ENCODE data around the gene SLC17A9. TPM values are rescaled to one million over a fixed set of nuclear protein-coding genes. Genes with fewer than 3 reads are reported as not detected.

SLC17A9 gene
- total and polyA plus RNA-seq, 10 of the 15 experiments (the other 5 are each of a cell fraction or from before 2014, with no cell fraction given): 0.72 to 74.1 (median 29.4) TPM

DNA sequence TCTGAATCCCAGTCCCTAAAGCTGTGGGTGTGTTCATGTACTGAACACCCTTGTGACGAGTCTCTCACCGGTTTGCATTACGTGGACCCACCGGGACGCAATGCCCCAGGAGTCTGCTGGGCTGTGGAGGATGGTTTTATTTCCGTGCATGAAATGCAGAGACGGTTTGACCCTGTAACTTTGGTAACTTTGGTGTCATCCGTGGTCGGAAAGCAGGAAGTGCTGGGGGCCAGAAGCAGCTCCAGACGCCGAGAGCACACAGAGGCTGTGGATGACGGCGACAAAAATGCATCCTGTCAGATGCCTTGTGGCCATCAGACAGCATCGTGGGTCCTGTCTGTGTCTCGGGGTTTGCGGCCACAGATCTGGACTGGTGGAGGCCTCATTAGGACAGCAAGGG lies 47.1 kb downstream of the SLC17A9 start:
- SMC1A ChIA-PET (ENCODE audit: uncharacterized antibody, unreplicated experiment): interaction anchor here (2.4 kb wide), 1 partner anchor 27 kb away, joined by 6 read pairs; no protein-coding TSS in a partner anchor
- Histone ChIP-seq H4K20me1 (ENCODE audit: control insufficient read depth, insufficient read depth) (no peaks in the 10 kb centered on the region; the same call in 1 of the 2 replicates), H3K79me2 (ENCODE audit: control insufficient read depth, insufficient read depth, low read length) (no peaks in the 10 kb centered on the region), H3K36me3 (ENCODE audit: control insufficient read depth in 2 of 2, insufficient read depth in 2 of 2, low read length in 1 of 2) (no peaks in the 10 kb centered on the region), H3K27ac (ENCODE audit: control insufficient read depth, insufficient read depth) (no peak overlapping the region), H3K4me3 (no peak overlapping the region), H3K4me2 (ENCODE audit: control insufficient read depth, insufficient read depth) (no peak overlapping the region), H3K9me3 (replicated peaks; ENCODE audit: control insufficient read depth, insufficient read depth, low read length) (no peaks in the 10 kb centered on the region), H3K4me1 (ENCODE audit: control insufficient read depth, insufficient read depth, low read length) (no peaks in the 10 kb centered on the region), H3K9ac (ENCODE audit: control insufficient read depth, insufficient read depth, low read length) (no peak overlapping the region), H3K27me3 (replicated peaks in 1 of 2; ENCODE audit: control insufficient read depth in 2 of 2, insufficient read depth in 2 of 2, low read length in 1 of 2) (peaks cover 4 to 10% of the 10 kb centered on the region in 2 experiments), H2AFZ (ENCODE audit: control insufficient read depth, low read depth, low read length) (no peak overlapping the region)
- 16% methylated on average over 16 of the region's 16 CpGs for WGBS (ENCODE audit: insufficient coverage, insufficient replicate concordance, low lambda C conversion rate, missing lambda C conversion rate)
- no peak; the same call in 2 of the 3 replicates for ATAC-seq
- RAD21 ChIA-PET (ENCODE audit: unreplicated experiment): no interaction called here
- POLR2A ChIA-PET: no interaction called here
- no peak for FAIRE-seq
- in situ Hi-C loops (cut with MboI): no loop called here
- no TSS peak for BruUV-seq (replicated peaks)
- intact Hi-C loops (cut with micrococcal nuclease; ENCODE audit: unreplicated experiment): no loop called here
- DNase-seq (ENCODE audit: low read depth, low spot score): no peak
- CTCF ChIA-PET: interaction anchor here (1.0 to 1.6 kb wide), 4 partner anchors 15 to 97 kb away, joined by 3 to 7 read pairs (median 3); no protein-coding TSS in a partner anchor
- TF ChIP-seq, protein P1, sequence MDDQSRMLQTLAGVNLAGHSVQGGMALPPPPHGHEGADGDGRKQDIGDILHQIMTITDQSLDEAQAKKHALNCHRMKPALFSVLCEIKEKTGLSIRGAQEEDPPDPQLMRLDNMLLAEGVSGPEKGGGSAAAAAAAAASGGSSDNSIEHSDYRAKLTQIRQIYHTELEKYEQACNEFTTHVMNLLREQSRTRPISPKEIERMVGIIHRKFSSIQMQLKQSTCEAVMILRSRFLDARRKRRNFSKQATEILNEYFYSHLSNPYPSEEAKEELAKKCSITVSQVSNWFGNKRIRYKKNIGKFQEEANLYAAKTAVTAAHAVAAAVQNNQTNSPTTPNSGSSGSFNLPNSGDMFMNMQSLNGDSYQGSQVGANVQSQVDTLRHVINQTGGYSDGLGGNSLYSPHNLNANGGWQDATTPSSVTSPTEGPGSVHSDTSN (IDR thresholded peaks at IDR 0.05; ENCODE audit: insufficient replicate concordance, low read depth, low read length): no peak
- TF ChIP-seq, protein P2, sequence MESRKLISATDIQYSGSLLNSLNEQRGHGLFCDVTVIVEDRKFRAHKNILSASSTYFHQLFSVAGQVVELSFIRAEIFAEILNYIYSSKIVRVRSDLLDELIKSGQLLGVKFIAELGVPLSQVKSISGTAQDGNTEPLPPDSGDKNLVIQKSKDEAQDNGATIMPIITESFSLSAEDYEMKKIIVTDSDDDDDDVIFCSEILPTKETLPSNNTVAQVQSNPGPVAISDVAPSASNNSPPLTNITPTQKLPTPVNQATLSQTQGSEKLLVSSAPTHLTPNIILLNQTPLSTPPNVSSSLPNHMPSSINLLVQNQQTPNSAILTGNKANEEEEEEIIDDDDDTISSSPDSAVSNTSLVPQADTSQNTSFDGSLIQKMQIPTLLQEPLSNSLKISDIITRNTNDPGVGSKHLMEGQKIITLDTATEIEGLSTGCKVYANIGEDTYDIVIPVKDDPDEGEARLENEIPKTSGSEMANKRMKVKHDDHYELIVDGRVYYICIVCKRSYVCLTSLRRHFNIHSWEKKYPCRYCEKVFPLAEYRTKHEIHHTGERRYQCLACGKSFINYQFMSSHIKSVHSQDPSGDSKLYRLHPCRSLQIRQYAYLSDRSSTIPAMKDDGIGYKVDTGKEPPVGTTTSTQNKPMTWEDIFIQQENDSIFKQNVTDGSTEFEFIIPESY (IDR thresholded peaks at IDR 0.05): no peak
- TF ChIP-seq, protein P3, sequence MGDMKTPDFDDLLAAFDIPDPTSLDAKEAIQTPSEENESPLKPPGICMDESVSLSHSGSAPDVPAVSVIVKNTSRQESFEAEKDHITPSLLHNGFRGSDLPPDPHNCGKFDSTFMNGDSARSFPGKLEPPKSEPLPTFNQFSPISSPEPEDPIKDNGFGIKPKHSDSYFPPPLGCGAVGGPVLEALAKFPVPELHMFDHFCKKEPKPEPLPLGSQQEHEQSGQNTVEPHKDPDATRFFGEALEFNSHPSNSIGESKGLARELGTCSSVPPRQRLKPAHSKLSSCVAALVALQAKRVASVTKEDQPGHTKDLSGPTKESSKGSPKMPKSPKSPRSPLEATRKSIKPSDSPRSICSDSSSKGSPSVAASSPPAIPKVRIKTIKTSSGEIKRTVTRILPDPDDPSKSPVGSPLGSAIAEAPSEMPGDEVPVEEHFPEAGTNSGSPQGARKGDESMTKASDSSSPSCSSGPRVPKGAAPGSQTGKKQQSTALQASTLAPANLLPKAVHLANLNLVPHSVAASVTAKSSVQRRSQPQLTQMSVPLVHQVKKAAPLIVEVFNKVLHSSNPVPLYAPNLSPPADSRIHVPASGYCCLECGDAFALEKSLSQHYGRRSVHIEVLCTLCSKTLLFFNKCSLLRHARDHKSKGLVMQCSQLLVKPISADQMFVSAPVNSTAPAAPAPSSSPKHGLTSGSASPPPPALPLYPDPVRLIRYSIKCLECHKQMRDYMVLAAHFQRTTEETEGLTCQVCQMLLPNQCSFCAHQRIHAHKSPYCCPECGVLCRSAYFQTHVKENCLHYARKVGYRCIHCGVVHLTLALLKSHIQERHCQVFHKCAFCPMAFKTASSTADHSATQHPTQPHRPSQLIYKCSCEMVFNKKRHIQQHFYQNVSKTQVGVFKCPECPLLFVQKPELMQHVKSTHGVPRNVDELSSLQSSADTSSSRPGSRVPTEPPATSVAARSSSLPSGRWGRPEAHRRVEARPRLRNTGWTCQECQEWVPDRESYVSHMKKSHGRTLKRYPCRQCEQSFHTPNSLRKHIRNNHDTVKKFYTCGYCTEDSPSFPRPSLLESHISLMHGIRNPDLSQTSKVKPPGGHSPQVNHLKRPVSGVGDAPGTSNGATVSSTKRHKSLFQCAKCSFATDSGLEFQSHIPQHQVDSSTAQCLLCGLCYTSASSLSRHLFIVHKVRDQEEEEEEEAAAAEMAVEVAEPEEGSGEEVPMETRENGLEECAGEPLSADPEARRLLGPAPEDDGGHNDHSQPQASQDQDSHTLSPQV (IDR thresholded peaks at IDR 0.05): no peak
- no peak for TF ChIP-seq SIX5 (IDR thresholded peaks at IDR 0.05; ENCODE audit: low read depth, low read length, severe bottlenecking)
- no peak for TF ChIP-seq NFYA (IDR thresholded peaks at IDR 0.05; ENCODE audit: borderline replicate concordance, low read depth, low read length)
- TF ChIP-seq SMC3 (IDR thresholded peaks at IDR 0.05; ENCODE audit: borderline replicate concordance, low read length): no peak
- TF ChIP-seq, protein P4, sequence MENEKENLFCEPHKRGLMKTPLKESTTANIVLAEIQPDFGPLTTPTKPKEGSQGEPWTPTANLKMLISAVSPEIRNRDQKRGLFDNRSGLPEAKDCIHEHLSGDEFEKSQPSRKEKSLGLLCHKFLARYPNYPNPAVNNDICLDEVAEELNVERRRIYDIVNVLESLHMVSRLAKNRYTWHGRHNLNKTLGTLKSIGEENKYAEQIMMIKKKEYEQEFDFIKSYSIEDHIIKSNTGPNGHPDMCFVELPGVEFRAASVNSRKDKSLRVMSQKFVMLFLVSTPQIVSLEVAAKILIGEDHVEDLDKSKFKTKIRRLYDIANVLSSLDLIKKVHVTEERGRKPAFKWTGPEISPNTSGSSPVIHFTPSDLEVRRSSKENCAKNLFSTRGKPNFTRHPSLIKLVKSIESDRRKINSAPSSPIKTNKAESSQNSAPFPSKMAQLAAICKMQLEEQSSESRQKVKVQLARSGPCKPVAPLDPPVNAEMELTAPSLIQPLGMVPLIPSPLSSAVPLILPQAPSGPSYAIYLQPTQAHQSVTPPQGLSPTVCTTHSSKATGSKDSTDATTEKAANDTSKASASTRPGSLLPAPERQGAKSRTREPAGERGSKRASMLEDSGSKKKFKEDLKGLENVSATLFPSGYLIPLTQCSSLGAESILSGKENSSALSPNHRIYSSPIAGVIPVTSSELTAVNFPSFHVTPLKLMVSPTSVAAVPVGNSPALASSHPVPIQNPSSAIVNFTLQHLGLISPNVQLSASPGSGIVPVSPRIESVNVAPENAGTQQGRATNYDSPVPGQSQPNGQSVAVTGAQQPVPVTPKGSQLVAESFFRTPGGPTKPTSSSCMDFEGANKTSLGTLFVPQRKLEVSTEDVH (IDR thresholded peaks at IDR 0.05; ENCODE audit: low read depth, partially characterized antibody): no peak
- TF ChIP-seq ZZZ3 (IDR thresholded peaks at IDR 0.05; ENCODE audit: control insufficient read depth, insufficient read length, low read depth): no peak
- no peak for TF ChIP-seq GATAD2B (conservative IDR thresholded peaks at IDR 0.05; ENCODE audit: low read depth)
- no peak for TF ChIP-seq SMAD5 (IDR thresholded peaks at IDR 0.05; ENCODE audit: low read depth)
- TF ChIP-seq HDGF (IDR thresholded peaks at IDR 0.05): no peak
- TF ChIP-seq BRCA1 (IDR thresholded peaks at IDR 0.05; ENCODE audit: low read depth, low read length): no peak
- TF ChIP-seq HDAC2 (IDR thresholded peaks at IDR 0.05): no peak
